HG02852 (cell line): ENCODE data around the gene DHFR.
"Not testable (repeated sequence)": the region's sequence is repeated elsewhere in the genome, so short reads cannot be mapped to it uniquely, and the experiment has no call there.

Experiments
- ATAC-seq: cut with Tn5 transposase; IDR thresholded peaks from one replicate; pipeline ENCODE4 v1.9.1; 2021; ENCODE audit warnings: mild to moderate bottlenecking, moderate library complexity; ENCODE audit not compliant: unreplicated experiment

DHFR gene

DNA sequence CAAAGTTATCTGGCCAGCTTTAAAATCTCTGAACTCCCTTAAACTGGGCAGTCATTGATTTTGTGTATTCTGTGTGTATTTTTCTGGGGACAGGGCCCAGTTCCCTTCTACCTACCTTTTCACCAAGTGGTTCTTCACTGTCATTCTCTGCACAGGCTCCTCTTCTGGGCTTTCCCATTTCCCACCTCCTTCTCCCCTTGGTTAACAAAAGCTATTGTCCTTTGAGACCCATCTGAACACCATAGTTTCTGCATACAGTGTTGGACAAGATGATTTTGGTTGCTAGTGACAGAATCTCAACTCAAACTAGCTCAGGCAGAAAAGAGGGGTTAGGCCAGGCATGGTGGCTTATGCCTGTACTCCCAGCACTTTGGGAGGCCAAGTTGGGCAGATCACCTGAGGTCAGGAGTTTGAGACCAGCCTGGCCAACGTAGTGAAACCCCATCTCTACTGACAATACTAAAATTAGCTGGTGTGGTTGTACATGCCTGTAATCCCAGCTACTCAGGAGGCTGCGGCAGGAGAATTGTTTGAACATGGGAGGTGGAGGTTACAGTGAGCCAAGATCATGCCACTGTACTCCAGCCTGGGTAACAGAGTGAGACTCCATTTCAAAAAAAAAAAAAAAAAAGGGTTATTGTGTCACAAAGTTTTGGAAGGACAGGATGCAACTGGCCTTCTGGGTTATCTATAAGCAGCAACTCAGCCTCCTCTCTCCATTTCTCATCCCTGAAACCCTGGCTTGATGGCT is 53.7 kb downstream of the DHFR start:
- no peak for ATAC-seq

DNA sequence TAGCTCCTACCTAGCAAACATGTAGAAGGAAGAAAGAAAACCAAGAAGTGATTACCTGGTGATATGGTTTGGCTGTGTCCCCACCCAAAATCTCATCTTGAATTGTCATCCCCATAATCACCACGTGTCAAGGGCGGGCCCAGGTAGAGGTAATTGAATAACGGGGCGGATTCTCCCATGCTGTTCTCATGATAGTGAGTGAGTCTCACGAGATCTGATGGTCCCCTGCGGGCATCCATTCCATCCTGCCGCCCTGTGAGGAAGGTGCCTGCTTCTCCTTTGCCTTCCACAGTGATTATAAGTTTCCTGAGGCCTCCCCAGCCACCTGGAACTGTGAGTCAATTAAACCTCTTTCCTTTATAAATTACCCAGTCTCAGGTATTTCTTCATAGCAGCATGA is 57.3 kb downstream of the DHFR start:
- ATAC-seq = no peak

DNA sequence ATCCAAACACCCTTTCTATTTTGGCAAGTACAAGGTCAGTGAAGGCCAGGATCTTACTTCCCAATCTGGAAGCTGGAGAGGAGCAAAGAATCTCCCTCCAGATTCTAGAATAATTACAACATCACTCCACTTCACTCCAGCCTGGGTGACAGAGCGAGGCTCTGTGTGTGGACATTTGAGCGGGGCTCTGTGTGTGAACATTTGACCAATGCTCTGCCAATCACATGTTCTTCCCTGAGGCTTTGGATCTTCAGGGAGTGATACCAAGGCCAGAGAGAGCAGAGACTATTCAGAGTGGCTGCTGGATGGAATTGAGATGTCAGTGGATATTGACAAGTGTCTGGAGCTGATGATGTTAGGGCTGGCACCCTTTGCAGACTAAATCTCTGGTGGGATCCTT is 60.0 kb downstream of the DHFR start:
- no peak for ATAC-seq

DNA sequence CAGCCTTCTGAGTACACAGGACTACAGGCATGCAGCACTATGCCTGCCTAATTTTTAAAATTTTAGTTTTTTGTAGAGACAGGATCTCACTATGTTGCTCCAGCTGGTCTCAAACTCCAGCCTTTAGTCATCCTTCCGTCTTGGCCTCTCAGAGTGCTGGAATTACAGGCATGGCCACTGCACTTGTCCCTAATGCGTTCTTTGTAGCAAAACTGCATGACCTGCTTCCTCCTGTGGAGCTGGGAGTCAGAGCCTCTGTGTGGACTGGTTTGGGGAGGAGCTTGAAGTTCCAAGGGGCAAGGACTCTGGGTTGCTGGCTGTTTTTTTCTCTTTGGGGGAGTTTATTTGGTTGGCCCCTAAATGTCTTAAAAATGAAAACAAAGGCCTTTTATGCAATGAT is 62.0 kb downstream of the DHFR start:
- ATAC-seq = no peak

DNA sequence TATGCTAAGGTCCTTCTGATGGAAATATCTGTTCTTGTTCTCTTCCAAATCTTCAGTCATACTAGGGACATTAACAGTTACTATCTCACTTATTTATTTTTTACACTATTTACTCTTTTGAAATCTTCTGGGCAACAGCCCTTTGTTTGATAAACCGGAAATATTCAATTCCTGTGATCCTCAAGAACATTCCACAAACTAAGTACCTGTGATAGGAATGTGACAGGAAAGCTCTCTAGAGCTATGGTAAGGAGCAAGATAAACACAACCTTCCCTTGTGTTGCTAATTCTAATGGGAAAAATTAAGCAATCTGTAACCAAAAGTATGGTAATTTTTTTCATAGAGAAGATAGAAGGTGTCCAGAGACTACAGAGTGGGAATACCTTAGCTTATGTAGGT is 62.7 kb downstream of the DHFR start:
- ATAC-seq = no peak

DNA sequence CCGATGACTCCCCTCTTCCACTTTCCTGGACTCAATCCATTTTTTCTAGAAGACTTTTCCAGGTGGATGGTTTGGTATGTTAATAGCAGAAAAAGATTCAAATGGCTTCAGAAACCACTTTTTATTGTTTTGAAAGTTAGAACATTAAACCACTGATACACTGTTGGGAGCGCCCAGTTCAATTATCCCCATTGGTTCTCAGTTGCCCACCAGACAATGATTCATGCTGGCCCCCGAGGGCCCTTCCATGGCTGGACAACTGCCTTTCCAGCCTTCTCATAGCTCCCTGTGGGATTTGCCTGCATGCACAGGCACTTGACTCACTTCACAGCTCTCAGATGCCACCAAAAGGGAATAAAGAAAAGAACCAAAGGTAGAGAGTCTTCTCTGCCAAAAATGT is 63.4 kb downstream of the DHFR start:
- ATAC-seq = no peak

DNA sequence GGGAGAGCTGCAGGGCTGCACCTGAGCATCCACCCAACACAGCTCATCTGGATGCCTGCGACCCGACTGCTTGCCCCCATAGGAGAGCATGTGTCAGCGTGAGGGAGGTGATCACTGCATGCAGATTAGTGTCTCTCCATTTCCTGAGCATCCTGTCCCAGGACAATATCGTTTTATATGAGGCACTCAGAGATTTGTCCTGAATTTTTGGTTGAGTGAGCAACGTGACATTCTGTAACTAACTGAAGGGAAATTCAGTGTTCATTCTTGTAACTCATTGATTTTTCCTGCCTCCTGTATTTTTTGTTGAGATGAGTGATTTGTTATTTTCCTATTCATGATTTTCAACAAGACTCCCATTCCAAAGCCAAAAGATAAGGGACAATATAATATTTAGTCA is 64.0 kb downstream of the DHFR start:
- no peak for ATAC-seq

DNA sequence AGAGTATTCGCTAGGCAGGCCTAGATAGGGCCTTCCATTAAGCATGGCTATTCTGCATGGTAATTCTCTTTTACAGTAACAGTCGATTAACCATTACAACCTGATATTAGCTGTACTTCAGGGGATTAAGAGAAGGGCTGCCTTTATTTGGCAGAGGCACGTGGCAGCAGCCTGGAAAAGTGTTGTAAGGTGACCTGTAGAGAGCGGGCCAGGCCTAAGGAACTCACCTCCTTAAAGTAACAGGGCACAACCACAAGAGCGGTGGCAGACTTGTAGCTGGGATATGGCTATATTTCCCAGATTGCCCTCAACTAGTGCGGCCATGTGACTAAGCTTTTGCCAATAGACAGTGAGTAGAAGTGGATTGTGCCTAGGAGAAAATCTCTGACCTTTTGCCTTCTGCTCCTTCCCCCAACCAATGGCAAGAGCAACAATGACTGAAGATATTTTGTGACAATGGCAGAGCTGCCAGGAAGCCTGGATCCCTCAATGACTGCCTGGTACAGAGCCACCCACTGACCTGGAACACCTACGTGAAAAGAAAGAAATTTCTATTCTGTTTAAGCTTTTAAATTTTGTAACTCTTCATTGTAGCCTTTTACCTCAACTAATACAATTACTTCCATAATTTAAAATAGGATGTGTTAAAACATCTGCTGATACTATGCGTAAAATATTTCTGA is 65.8 kb downstream of the DHFR start:
- ATAC-seq = no peak

DNA sequence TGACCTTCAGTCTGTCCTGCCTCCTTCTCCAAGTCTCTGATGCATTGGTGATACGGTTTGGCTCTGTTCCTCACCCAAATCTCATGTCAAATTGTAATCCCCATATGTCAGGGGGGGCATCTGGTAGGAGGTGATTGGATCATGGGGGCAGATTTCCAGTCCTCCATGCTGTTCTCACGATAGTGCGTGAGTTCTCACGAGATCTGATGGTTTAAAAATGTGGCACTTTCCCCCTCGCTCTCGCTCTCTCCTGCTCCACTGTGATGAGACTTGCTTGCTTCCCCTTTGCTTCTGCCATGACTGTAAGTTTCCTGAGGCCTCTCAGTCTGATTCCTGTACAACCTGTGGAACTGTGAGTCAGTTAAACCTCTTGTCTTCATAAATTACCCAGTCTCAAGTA is 70.0 kb downstream of the DHFR start:
- no peak for ATAC-seq

DNA sequence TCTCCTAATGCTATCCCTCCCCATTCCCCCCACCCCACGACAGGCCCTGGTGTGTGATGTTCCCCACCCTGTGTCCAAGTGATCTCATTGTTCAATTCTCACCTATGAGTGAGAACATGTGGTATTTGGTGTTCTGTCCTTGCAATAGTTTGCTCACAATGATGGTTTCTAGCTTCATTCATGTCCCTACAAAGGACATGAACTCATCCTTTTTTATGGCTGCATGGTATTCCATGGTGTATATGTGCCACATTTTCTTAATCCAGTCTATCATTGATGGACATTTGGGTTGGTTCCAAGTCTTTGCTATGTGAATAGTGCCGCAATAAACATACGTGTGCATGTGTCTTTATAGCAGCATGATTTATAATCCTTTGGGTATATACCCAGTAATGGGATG is 74.5 kb downstream of the DHFR start:
- ATAC-seq = not testable (repeated sequence)

DNA sequence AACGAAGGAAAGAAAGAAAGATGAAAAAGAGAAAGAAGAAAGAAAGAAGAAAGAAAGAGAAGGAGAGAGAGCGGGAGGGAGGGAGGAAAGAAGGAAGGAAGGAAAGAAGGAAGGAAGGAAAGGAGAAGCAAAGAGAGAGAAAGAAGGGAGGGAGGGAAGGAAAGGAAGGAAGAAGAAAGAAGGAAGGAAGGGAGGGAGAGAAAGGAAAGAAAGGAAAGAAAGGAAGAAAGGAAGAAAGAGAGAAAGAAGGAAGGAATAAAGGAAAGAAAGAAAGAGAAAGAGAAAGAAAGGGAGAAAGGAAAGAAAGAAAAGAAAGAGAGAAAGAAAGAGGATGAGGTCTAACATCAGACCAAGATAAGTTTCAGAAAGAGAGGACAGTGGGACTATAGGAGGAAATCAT is 75.7 kb downstream of the DHFR start:
- ATAC-seq = no peak

DNA sequence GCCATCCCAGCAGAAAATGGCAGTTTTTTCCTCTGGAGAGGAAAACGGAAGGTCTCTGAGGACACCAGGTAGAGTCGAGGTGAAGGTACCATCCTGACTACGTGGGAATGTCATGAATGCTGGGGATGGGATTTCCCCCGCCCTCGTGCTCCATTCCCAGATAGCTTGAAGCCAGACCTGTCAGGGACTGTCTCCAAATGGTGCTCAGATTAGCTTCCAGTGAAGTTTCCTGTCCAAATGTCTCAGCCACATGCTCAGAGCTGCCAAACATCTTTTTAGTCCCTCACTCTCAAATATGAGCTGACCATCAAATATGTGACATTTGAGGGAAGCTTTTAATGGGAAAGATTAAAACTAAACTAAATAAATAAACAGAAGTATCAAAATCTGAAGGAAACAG is 77.1 kb downstream of the DHFR start:
- no peak for ATAC-seq

DNA sequence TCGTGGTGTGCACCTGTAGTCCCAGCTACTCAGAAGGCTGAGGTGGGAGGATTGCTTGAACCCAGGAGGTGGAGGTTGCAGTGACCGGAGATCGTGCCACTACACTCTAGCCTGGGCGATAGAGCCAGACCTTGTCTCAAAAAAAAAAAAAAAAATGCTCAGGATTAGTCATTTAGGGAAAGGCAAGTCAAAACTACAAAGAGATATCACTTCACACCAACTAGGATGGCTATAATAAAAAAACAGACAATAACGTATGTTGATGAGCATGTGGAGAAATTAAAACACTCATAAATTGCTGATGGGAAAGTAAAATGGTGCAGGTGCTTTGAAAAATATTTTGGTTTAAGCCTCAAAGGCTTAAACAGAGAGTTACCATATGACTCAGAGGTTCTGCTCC is 78.4 kb downstream of the DHFR start:
- ATAC-seq = no peak
